PC-3 (cell line): ENCODE measurements around the gene P2RX2. TPM values are rescaled to one million over a fixed set of nuclear protein-coding genes. Genes with fewer than 3 reads are reported as not detected.
A peak's percentile ranks its signal among the peaks of the same experiment; 100 is the strongest.

ENCODE experiments used
- ATAC-seq: fragments of 200-7000 bp; cut with Tn5 transposase; 2 replicates; pipeline ENCODE4 v1.9.1; 2020; ENCODE audit warnings: mild to moderate bottlenecking, moderate library complexity
- BruUV-seq: library from RNA; stranded (reverse); fragments of 400-500 nt; replicated peaks from 2 replicates; lab custom pipeline; 2021; lab: Mats Ljungman, UMichigan
- CTCF ChIA-PET: fragments of 300-600 bp; sonication (Branson Sonifier 250); formaldehyde crosslinking; loops from one replicate; lab custom pipeline; 2022; ENCODE audit warnings: antibody characterized with exemption; lab: Charles Lee
- POLR2A ChIA-PET: fragments of 300-600 bp; sonication (Branson Sonifier 250); formaldehyde crosslinking; loops from one replicate; lab custom pipeline; 2022; ENCODE audit warnings: antibody characterized with exemption; ENCODE audit not compliant: unreplicated experiment; lab: Charles Lee
- DNase-seq: peaks from one replicate; pipeline ENCODE4 v3.0.0-alpha.2; 2015
- H2AFZ ChIP-seq: fragments of 300-600 bp; sonication (generic); 2 replicates; pipeline ENCODE4 v1.6.0; 2016; ENCODE audit warnings: antibody characterized with exemption, low read length
- H3F3A ChIP-seq: fragments of 300-600 bp; sonication (generic); one replicate; pipeline ENCODE4 v1.6.0; 2017; ENCODE audit warnings: antibody characterized with exemption, low read length, control low read depth, mild to moderate bottlenecking; ENCODE audit not compliant: unreplicated experiment
- H3K27ac ChIP-seq: fragments of 300-600 bp; sonication (generic); 2 replicates; pipeline ENCODE4 v1.5.1; 2016; ENCODE audit warnings: mild to moderate bottlenecking, low read length
- H3K27me3 ChIP-seq: fragments of 300-600 bp; sonication (generic); 2 replicates; pipeline ENCODE4 v1.6.1; 2016; ENCODE audit warnings: low read length, mixed read lengths
- H3K36me3 ChIP-seq: fragments of 300-600 bp; sonication (generic); 2 replicates; pipeline ENCODE4 v1.6.1; 2016; ENCODE audit warnings: low read depth, mixed run types, low read length, mixed read lengths
- H3K4me1 ChIP-seq: fragments of 300-600 bp; sonication (generic); 2 replicates; pipeline ENCODE4 v1.5.1; 2016; ENCODE audit warnings: low read length; ENCODE audit not compliant: insufficient read depth
- H3K4me2 ChIP-seq: fragments of 300-600 bp; sonication (generic); 2 replicates; pipeline ENCODE4 v1.6.0; 2016; ENCODE audit warnings: low read length
- H3K4me3 ChIP-seq: fragments of 300-600 bp; sonication (generic); 2 replicates; pipeline ENCODE4 v1.5.1; 2016; ENCODE audit warnings: mild to moderate bottlenecking, low read length, mixed read lengths
- H3K79me2 ChIP-seq: fragments of 300-600 bp; sonication (generic); 2 replicates; pipeline ENCODE4 v1.6.1; 2017; ENCODE audit warnings: low read length, mixed read lengths
- H3K9ac ChIP-seq: fragments of 300-600 bp; sonication (generic); 2 replicates; pipeline ENCODE4 v1.6.0; 2016; ENCODE audit warnings: mild to moderate bottlenecking, low read length
- H3K9me2 ChIP-seq: fragments of 300-600 bp; sonication (generic); replicated peaks from 2 replicates; pipeline ENCODE4 v1.6.1; 2016; ENCODE audit warnings: mixed run types, low read length, mixed read lengths
- H3K9me3 ChIP-seq: fragments of 300-600 bp; sonication (generic); 2 replicates; pipeline ENCODE4 v1.6.1; 2016; ENCODE audit warnings: low read length, mixed read lengths
- H4K20me1 ChIP-seq: fragments of 300-600 bp; sonication (generic); 2 replicates; pipeline ENCODE4 v1.6.1; 2016; ENCODE audit warnings: low read length, mixed read lengths
- EZH2 ChIP-seq: fragments of 300-600 bp; sonication (generic); IDR thresholded peaks from one replicate; pipeline ENCODE4 v1.6.1; 2017; ENCODE audit warnings: antibody characterized with exemption, mild to moderate bottlenecking, low read length; ENCODE audit not compliant: unreplicated experiment
- EZH2phosphoT487 ChIP-seq: fragments of 300-600 bp; sonication (generic); IDR thresholded peaks from 2 replicates; pipeline ENCODE4 v1.6.1; 2018; ENCODE audit warnings: mild to moderate bottlenecking, antibody characterized with exemption, low read length, borderline replicate concordance
- intact Hi-C: fragments of 100-400 bp; cut with micrococcal nuclease; formaldehyde crosslinking; loops from 2 replicates; pipeline ENCODE4 v1.9.0; 2023
- total RNA-seq: library from RNA; depleted of rRNA; stranded (reverse); fragments of >200 nt; gene quantifications from 2 replicates; pipeline ENCODE4 v1.2.3, GENCODE V29; 2014
- TF ChIP-seq, protein P1 (sequence below): fragments of 300-600 bp; sonication (generic); conservative IDR thresholded peaks from 2 replicates; pipeline ENCODE4 v1.5.1; 2017; ENCODE audit warnings: antibody characterized with exemption, low read depth, mild to moderate bottlenecking, low read length

Gene P2RX2
- total RNA-seq, 1 experiment from 2014 or later, result not detected

DNA sequence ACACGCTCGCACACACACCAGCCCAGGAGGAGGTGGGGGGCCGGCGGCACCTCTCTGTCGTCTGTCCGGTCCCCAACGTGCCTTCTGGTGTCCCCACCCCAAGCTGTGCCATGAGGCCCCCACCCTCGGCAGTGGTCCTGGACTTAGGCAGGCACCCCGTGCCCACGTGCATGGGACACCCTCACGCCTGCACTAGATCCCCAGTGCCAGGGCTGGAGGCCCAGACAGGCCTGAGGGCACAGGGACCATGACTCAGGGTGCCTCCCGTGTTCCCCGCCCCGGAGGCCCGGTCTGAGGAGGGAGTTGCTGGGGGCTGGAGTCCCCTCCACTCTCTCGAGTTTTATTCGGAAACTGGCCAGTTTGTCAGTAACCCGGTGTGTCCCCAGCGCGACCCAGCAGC lies 47.0 kb upstream of the P2RX2 start:
- no peak overlapping the region for H3K27ac ChIP-seq
- H3K9me2 ChIP-seq, result no peaks in the 10 kb centered on the region
- H3K4me2 ChIP-seq, result no peak overlapping the region
- peaks cover 8% of the 10 kb centered on the region for H3K79me2 ChIP-seq
- ChIA-PET CTCF (no interaction called here), POLR2A (no interaction called here)
- H3K9me3 ChIP-seq, result no peaks in the 10 kb centered on the region
- H2AFZ ChIP-seq, result no peak overlapping the region
- no peaks in the 10 kb centered on the region for H3K4me1 ChIP-seq
- no peaks in the 10 kb centered on the region for H3F3A ChIP-seq
- ATAC-seq, result no peak
- TF ChIP-seq EZH2phosphoT487, result no peak
- TF ChIP-seq, protein P1, sequence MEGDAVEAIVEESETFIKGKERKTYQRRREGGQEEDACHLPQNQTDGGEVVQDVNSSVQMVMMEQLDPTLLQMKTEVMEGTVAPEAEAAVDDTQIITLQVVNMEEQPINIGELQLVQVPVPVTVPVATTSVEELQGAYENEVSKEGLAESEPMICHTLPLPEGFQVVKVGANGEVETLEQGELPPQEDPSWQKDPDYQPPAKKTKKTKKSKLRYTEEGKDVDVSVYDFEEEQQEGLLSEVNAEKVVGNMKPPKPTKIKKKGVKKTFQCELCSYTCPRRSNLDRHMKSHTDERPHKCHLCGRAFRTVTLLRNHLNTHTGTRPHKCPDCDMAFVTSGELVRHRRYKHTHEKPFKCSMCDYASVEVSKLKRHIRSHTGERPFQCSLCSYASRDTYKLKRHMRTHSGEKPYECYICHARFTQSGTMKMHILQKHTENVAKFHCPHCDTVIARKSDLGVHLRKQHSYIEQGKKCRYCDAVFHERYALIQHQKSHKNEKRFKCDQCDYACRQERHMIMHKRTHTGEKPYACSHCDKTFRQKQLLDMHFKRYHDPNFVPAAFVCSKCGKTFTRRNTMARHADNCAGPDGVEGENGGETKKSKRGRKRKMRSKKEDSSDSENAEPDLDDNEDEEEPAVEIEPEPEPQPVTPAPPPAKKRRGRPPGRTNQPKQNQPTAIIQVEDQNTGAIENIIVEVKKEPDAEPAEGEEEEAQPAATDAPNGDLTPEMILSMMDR, result no peak
- TF ChIP-seq EZH2, result no peak
- H3K9ac ChIP-seq, result no peak overlapping the region
- peaks cover 17% of the 10 kb centered on the region for H3K36me3 ChIP-seq
- H3K4me3 ChIP-seq, result no peak overlapping the region
- BruUV-seq, result no TSS peak
- no peaks in the 10 kb centered on the region for H3K27me3 ChIP-seq
- intact Hi-C loops, result no loop called here
- peaks cover 4% of the 10 kb centered on the region; the same call in 1 of the 2 replicates for H4K20me1 ChIP-seq
- peak; percentile 17 for DNase-seq

DNA sequence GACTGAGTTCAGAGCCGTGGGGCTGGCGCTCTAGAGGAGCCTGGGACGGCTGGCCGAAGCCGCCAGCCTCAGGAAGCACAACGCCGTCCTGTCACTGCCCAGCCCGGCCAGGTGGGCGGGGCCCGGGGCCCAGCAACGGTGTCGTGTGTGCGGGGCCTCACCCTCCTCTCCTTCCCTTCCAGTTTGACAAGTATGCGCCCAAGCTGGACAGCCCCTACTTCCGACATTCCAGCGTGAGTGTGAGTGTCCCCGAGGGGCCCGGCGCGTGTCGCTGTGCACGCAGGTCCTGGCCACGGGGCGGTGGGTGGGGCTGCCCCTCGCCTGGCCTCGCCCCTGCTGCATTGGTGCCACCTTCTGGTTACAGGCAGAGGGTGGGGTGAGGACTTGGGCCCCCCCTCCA lies 46.5 kb upstream of the P2RX2 start:
- Histone ChIP-seq H3K36me3 (peaks cover 17% of the 10 kb centered on the region), H3K4me1 (no peaks in the 10 kb centered on the region), H3K9ac (no peak overlapping the region), H3K4me2 (no peak overlapping the region), H3K4me3 (no peak overlapping the region), H3K9me2 (no peaks in the 10 kb centered on the region), H4K20me1 (peaks cover 3% of the 10 kb centered on the region; the same call in 1 of the 2 replicates), H2AFZ (no peak overlapping the region), H3K27ac (no peak overlapping the region), H3K79me2 (peaks cover 2% of the 10 kb centered on the region; the same call in 1 of the 2 replicates), H3K9me3 (no peaks in the 10 kb centered on the region), H3K27me3 (no peaks in the 10 kb centered on the region), H3F3A (no peaks in the 10 kb centered on the region)
- intact Hi-C loops, result no loop called here
- no peak for TF ChIP-seq EZH2phosphoT487
- TF ChIP-seq EZH2, result no peak
- TF ChIP-seq, protein P1, result no peak
- no TSS peak for BruUV-seq
- ChIA-PET POLR2A (no interaction called here), CTCF (no interaction called here)
- ATAC-seq, result no peak
- no peak for DNase-seq

DNA sequence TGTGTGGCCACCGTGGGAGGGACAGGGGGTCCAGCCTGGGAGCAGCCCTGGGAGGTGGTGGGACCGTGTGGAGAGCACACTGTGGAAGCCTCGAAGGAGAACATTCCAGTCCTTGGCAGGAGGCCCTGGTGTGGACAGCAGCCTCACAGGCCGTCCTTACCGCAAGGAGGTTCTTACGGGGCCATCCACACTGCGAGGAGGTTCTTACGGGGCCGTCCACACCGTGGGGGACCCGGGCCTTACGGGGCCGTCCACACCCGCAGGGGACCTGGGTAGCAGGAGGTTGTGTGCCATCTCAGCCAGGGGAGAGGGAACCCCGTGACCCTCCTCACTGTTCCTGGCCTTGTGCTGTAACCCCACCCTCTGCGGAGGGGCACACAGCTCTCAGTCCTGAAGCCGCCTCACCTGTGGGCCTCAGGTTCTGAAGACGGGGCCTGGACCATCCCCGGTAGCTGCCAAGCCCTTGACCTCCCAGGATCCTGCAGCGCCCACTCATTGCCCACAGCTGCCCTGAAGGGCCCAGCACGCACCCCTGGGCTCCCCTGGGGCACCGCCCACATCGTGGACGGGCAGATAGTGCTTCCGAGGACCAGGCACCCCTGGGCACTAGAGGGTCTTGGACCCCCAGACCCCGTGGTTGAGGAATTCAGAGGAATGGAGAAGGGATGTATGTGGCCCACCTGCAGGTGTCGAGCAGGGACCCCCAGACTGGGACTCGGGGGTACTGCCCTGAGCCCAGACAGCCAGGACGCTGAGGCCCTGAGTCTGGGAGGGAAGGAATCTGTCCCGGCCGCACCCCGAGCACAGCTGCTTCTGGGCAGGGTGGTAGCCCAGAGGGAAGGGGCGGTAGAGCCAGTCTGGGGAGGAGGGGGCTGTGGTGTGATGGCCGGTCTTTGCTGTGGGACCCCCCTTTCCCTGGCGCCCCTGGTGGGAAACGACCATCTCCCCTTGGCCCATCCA lies 45.5 kb upstream of the P2RX2 start:
- Histone ChIP-seq H3K27me3 (no peaks in the 10 kb centered on the region), H3F3A (no peaks in the 10 kb centered on the region), H3K9me2 (no peaks in the 10 kb centered on the region), H4K20me1 (no peaks in the 10 kb centered on the region), H3K4me3 (no peak overlapping the region), H2AFZ (no peak overlapping the region), H3K9me3 (no peaks in the 10 kb centered on the region), H3K4me1 (no peaks in the 10 kb centered on the region), H3K4me2 (no peak overlapping the region), H3K27ac (no peak overlapping the region), H3K79me2 (no peaks in the 10 kb centered on the region), H3K9ac (no peak overlapping the region), H3K36me3 (peaks cover 19% of the 10 kb centered on the region)
- intact Hi-C loops, result no loop called here
- TF ChIP-seq, protein P1, result no peak
- no TSS peak for BruUV-seq
- ChIA-PET POLR2A (interaction anchor here (0.6 kb wide), 1 partner anchor 20 kb away, joined by 3 read pairs; no protein-coding TSS in a partner anchor), CTCF (no interaction called here)
- DNase-seq, result no peak
- no peak for ATAC-seq
